Common myeloid progenitor, CD34-positive (primary cell): ENCODE results near the gene CPLANE2. TPM values are rescaled to one million over a fixed set of nuclear protein-coding genes. Genes with fewer than 3 reads are reported as not detected.

ENCODE experiments used
- CTCF ChIA-PET: fragments of 350-600 bp; sonication (Branson Sonifier 250); formaldehyde crosslinking; loops from one replicate; lab custom pipeline; 2021; ENCODE audit warnings: antibody characterized with exemption; lab: Charles Lee
- POLR2A ChIA-PET: fragments of 350-600 bp; sonication (Branson Sonifier 250); formaldehyde crosslinking; loops from one replicate; lab custom pipeline; 2021; ENCODE audit warnings: antibody characterized with exemption; lab: Charles Lee
- DNase-seq, 3 donors: peaks; one replicate each; pipeline versions ENCODE4 v3.0.0 to v3.0.0-alpha.2; 2013
- H3K27ac ChIP-seq, 2 experiments: 1 replicate in 1 of 2; 2 replicates in 1 of 2; pipeline ENCODE4 v1.7.0; 2013; ENCODE audit warnings: inconsistent platforms in 2 of 2, low read length in 2 of 2, mild to moderate bottlenecking in 2 of 2, low read depth in 1 of 2, moderate library complexity in 1 of 2; ENCODE audit not compliant: severe bottlenecking in 2 of 2, insufficient read depth in 1 of 2, poor library complexity in 1 of 2
- H3K27me3 ChIP-seq, 5 experiments: replicated peaks in 2 of 5; 1 replicate in 3 of 5; 2 replicates in 2 of 5; pipeline versions ENCODE4 v1.6.1 to v1.7.0; 2013; ENCODE audit warnings: low read length in 4 of 5, mild to moderate bottlenecking in 2 of 5, moderate library complexity in 2 of 5, inconsistent platforms in 1 of 5; ENCODE audit not compliant: insufficient read depth in 5 of 5, control insufficient read depth in 4 of 5
- H3K36me3 ChIP-seq, 4 experiments: 1 replicate in 2 of 4; 2 replicates in 2 of 4; pipeline versions ENCODE4 v1.6.1 to v1.7.0; 2013; ENCODE audit warnings: low read length in 3 of 4, control low read depth in 1 of 4, mild to moderate bottlenecking in 1 of 4; ENCODE audit not compliant: control insufficient read depth in 4 of 4, insufficient read depth in 4 of 4
- H3K4me1 ChIP-seq, 4 experiments: 1 replicate in 3 of 4; 2 replicates in 1 of 4; pipeline versions ENCODE4 v1.6.1 to v1.7.1; 2013; ENCODE audit warnings: low read length in 3 of 4, mild to moderate bottlenecking in 3 of 4, control low read depth in 1 of 4, inconsistent platforms in 1 of 4, moderate library complexity in 1 of 4; ENCODE audit not compliant: control insufficient read depth in 4 of 4, insufficient read depth in 4 of 4; ENCODE audit errors: control extremely low read depth in 1 of 4
- H3K4me3 ChIP-seq, 7 experiments: 1 replicate in 4 of 7; 2 replicates in 3 of 7; pipeline versions ENCODE4 v1.5.1 to v1.7.0; 2013; ENCODE audit warnings: mild to moderate bottlenecking in 7 of 7, low read length in 6 of 7, moderate library complexity in 6 of 7, inconsistent platforms in 2 of 7, low read depth in 2 of 7, control low read depth in 1 of 7; ENCODE audit not compliant: insufficient read depth in 4 of 7, control insufficient read depth in 1 of 7; ENCODE audit errors: extremely low read depth in 1 of 7
- H3K9me3 ChIP-seq, 5 experiments: 1 replicate in 4 of 5; 2 replicates in 1 of 5; pipeline versions ENCODE4 v1.6.1 to v1.7.1; 2013; ENCODE audit warnings: low read length in 4 of 5, mild to moderate bottlenecking in 2 of 5, inconsistent platforms in 1 of 5, low read depth in 1 of 5, moderate library complexity in 1 of 5; ENCODE audit not compliant: control insufficient read depth in 4 of 5, insufficient read depth in 2 of 5; ENCODE audit errors: control extremely low read depth in 1 of 5
- WGBS: methylation state at CpG from one replicate; pipeline ENCODE4 v1.1.5; 2013; ENCODE audit not compliant: insufficient coverage; 5-methylcytosine and 5-hydroxymethylcytosine counted together
- polyA plus RNA-seq: library from polyadenylated mRNA; unstranded; fragments of 120-200 nt; gene quantifications from one replicate; pipeline ENCODE4 v1.2.1, GENCODE V29; 2013

Gene CPLANE2, protein sequence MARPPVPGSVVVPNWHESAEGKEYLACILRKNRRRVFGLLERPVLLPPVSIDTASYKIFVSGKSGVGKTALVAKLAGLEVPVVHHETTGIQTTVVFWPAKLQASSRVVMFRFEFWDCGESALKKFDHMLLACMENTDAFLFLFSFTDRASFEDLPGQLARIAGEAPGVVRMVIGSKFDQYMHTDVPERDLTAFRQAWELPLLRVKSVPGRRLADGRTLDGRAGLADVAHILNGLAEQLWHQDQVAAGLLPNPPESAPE
- 6.6 TPM for polyA plus RNA-seq

DNA sequence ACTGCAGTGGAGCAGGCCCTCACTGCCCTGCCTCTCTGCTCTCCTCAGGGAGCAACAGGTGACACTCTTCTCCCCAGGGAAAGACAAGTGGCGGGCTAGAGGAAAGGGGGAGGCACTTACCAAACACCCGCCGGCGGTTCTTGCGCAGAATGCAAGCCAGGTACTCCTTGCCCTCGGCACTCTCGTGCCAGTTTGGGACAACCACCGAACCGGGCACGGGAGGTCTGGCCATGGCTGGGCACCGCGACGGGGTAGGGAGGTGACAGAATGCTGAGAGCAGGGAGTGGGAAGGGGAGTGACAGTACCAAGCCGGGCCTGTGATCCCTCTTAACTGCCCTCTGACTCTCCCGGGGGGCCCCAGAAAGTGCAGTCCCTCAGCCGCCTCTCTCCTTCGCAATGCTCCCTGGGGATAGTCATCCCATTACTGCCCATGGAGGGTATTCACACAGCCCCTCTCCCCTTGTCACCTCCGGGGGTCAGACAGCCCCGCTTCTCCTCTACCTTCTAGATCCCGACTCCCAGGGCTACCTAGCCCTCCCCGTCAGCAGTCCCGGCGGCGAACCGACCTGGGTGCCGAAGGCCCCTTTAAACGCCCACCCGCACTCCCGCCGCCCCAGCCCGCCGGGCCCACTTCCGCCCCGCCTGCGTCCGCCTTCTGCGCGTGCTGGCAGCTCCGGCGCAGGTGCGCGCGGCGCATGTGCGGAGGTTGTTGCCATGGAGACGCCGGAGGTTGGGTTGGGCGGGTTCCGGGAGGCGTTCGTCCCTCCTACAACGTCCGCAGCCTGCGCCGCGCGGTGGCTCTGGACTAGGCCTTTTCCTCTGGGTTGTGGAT is at the start of gene CPLANE2:
CPLANE2 (minus strand) TSS at position 673 of the 832 bp plus-strand sequence; CDS start at position 232, 441 bp downstream.
- H3K4me1 ChIP-seq: peaks cover 5 to 21% (median 18%) of the 10 kb centered on the region in 4 experiments
- no peaks in the 10 kb centered on the region for H3K27me3 ChIP-seq
- peaks cover 0 to 13% (median 0%) of the 10 kb centered on the region in 4 experiments for H3K36me3 ChIP-seq
- DNase-seq: peak; percentile 91 to 96 (median 95)
- CTCF ChIA-PET: interaction anchor here (0.8 to 5.6 kb wide), 13 partner anchors 8 to 156 kb away, joined by 3 to 31 read pairs (median 5); no protein-coding TSS in a partner anchor
- 0% methylated on average over 53 of the region's 57 CpGs for WGBS
- H3K27ac ChIP-seq: peak within 1 kb of the TSS; percentile 79 to 94
- peak within 1 kb of the TSS; percentile 53 to 86 (median 80) for H3K4me3 ChIP-seq
- POLR2A ChIA-PET: interaction anchor here (0.5 to 0.6 kb wide), 2 partner anchors 25 to 129 kb away, joined by 4 to 6 read pairs; no protein-coding TSS in a partner anchor
- H3K9me3 ChIP-seq: peaks cover 0 to 3% (median 0%) of the 10 kb centered on the region in 5 experiments

DNA sequence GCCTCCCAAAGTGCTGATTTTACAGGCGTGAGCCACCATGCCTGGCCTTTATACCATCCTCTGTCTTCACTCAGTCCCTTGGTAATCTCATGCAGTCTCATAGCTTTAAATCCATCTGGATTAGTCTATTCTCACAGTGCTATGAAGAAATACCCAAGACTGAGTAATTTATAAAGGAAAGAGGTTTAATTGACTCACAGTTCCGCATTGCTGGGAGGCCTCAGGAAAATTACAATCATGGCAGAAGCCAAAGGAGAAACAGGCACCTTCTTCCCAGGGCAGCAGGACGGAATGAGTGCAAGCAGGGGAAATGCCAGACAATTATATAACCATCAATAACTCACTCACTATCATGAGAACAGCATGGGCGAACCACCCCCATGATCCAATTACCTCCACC is 49.1 kb upstream of the CPLANE2 start:
- no peak overlapping the region for H3K4me3 ChIP-seq
- ChIA-PET POLR2A (no interaction called here), CTCF (no interaction called here)
- no peaks in the 10 kb centered on the region for H3K4me1 ChIP-seq
- no peaks in the 10 kb centered on the region for H3K27me3 ChIP-seq
- no peak overlapping the region for H3K27ac ChIP-seq
- no peaks in the 10 kb centered on the region for H3K9me3 ChIP-seq
- no peak for DNase-seq
- H3K36me3 ChIP-seq: peaks cover 0 to 33% (median 15%) of the 10 kb centered on the region in 4 experiments
- 100% methylated on average over 2 of the region's 4 CpGs for WGBS

DNA sequence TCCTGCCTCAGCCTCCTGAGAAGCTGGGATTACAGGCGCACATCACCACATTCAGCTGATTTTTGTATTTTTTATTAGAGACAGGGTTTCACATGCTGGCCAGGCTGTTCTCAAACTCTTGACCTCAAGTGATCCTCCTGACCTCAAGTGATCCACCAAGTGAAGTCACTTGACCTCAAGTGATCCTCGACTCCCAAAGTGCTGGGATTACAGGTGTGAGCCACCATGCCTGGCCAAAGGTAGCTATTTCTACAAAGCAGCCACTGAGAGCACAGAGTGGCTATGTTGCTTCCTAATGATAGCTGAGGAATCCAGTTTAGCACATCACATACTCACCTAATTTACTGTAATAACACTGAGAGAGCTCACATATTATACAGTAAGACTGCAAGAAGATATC is 44.8 kb upstream of the CPLANE2 start:
- no peaks in the 10 kb centered on the region for H3K9me3 ChIP-seq
- H3K27me3 ChIP-seq: no peaks in the 10 kb centered on the region
- CTCF ChIA-PET: no interaction called here
- WGBS: 100% methylated on average over 2 of the region's 2 CpGs
- H3K27ac ChIP-seq: no peak overlapping the region
- peaks cover 0 to 11% (median 2%) of the 10 kb centered on the region in 4 experiments for H3K4me1 ChIP-seq
- peaks cover 2 to 11% (median 4%) of the 10 kb centered on the region in 4 experiments for H3K36me3 ChIP-seq
- no peak overlapping the region for H3K4me3 ChIP-seq
- DNase-seq: no peak
- POLR2A ChIA-PET: interaction anchor here (0.6 kb wide), 1 partner anchor 20 kb away, joined by 4 read pairs; no protein-coding TSS in a partner anchor

DNA sequence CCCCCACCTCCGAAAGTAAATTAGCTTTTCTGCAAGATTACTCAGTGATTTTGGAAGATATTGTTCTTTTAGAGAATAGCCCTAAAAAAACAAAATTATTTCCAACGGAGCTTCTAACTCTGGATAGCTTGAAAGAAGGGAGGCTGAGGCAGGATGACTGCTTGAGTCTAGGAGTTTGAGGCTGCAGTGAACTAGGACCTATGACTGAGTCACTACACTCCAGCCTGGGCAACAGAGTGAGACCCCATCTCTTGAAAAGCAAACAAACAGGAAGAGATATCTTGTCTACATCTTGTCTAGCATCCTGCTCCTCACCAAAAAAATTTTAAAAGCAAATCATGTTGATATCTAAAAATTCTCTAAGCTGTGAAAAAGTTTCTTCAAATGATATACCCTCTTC is 42.2 kb upstream of the CPLANE2 start:
- POLR2A ChIA-PET: interaction anchor here (0.7 kb wide), 1 partner anchor 15 kb away, joined by 3 read pairs; no protein-coding TSS in a partner anchor
- peak in 2 of 3 donors; percentile 9 to 17 for DNase-seq
- Histone ChIP-seq H3K4me3 (no peak overlapping the region), H3K9me3 (no peaks in the 10 kb centered on the region), H3K27me3 (no peaks in the 10 kb centered on the region), H3K36me3 (peaks cover 0 to 7% (median 0%) of the 10 kb centered on the region in 4 experiments), H3K4me1 (peaks cover 0 to 11% (median 2%) of the 10 kb centered on the region in 4 experiments), H3K27ac (no peak overlapping the region)
- CTCF ChIA-PET: interaction anchor here (1.5 kb wide), 1 partner anchor 10 kb away, joined by 4 read pairs; no protein-coding TSS in a partner anchor
- WGBS: no CpG with 5 or more reads among the region's 2 CpGs

DNA sequence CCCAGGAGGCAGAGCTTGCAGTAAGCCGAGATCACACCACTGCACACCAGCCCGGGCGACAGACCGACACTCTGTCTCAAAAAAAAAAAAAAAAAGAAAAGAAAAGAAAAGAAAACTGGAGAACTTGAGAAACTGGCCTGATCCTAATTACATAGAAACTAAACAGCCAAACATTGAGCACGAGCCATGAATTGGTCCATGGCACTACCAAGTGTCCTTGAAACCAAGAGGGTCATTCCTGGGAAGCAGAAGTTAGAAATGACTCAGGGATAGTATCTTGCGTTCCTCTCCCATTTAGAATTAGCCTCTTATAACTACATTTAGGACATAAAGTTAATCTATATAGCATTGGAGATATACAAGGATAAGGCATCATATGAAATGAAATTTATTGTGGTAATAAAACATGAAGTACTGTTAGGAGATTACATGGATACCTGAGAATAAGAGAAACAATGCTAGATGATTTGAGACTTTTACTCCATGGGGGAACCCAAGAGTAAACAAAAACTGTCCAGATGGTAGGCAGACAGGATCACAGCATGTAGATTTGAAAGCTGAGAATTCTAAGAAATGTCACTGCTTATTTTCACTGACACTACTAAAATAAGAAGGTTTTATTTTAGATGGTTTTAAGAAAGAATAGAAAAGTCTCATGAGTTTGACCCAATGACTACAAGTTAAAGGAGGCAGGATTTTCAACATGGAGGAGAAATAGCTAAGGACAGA is 39.5 kb upstream of the CPLANE2 start:
- POLR2A ChIA-PET: interaction anchor here (0.5 kb wide), 1 partner anchor 14 kb away, joined by 3 read pairs; no protein-coding TSS in a partner anchor
- no peak for DNase-seq
- CTCF ChIA-PET: interaction anchor here (1.1 kb wide), 1 partner anchor 17 kb away, joined by 3 read pairs; no protein-coding TSS in a partner anchor
- no peak overlapping the region for H3K27ac ChIP-seq
- 100% methylated on average over 1 of the region's 6 CpGs for WGBS
- H3K36me3 ChIP-seq: peaks cover 0 to 7% (median 5%) of the 10 kb centered on the region in 4 experiments
- no peaks in the 10 kb centered on the region for H3K9me3 ChIP-seq
- peaks cover 0 to 11% (median 2%) of the 10 kb centered on the region in 4 experiments for H3K4me1 ChIP-seq
- no peak overlapping the region for H3K4me3 ChIP-seq
- no peaks in the 10 kb centered on the region for H3K27me3 ChIP-seq

DNA sequence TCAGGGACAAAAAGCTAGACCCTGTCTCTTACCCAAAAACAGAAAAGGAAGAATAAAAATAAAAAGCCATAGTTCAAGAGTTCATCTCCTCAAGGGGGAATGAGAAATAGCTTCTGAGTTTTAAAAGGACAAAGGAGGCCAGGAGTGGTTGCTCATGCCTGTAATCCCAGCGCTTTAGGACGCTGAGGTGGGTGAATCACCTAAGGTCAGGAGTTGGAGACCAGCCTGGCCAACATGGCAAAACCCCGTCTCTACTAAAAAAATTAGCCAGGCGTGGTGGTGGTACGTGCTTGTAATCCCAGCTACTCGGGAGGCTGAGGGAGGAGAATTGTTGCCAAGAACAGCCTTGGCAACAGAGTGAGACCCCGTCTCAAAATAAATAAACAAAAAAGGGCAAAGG is 38.6 kb upstream of the CPLANE2 start:
- WGBS: 100% methylated on average over 7 of the region's 7 CpGs
- Histone ChIP-seq H3K4me3 (no peak overlapping the region), H3K36me3 (peaks cover 3 to 6% (median 5%) of the 10 kb centered on the region in 4 experiments), H3K9me3 (no peaks in the 10 kb centered on the region), H3K27ac (no peak overlapping the region), H3K27me3 (no peaks in the 10 kb centered on the region), H3K4me1 (peaks cover 0 to 16% (median 4%) of the 10 kb centered on the region in 4 experiments)
- POLR2A ChIA-PET: interaction anchor here (0.5 kb wide), 1 partner anchor 15 kb away, joined by 3 read pairs; no protein-coding TSS in a partner anchor
- no peak for DNase-seq
- CTCF ChIA-PET: interaction anchor here (0.8 kb wide), 1 partner anchor 15 kb away, joined by 3 read pairs; no protein-coding TSS in a partner anchor
